Measurements from ENCODE around the gene APOD.
A peak's percentile ranks its signal among the peaks of the same experiment; 100 is the strongest.
"Not testable (repeated sequence)": the region's sequence is repeated elsewhere in the genome, so short reads cannot be mapped to it uniquely, and the experiment has no call there.

Gene APOD

DNA sequence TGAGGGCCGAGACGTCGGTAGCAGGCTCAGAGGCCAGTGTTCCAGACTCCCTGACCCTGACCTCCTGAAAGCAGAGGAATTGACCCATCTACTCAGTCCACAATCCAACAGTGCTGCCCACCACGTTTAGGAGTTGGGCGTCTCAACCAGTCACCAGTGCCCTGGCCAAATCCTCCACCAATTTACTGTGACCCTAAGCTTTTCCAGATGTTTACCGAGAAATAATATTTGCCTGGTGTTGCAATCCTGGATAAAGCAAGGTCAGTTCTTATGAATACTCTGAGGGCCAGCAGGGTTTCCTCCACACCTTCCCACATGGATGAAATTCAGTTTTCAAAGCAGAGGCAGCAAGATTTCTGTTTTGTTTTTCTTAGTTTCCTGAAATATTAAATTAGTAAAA is 7.5 kb upstream of the APOD start:
- FAIRE-seq (no peak), DNase-seq (ENCODE audit: insufficient read length, low spot score) (no peak)

DNA sequence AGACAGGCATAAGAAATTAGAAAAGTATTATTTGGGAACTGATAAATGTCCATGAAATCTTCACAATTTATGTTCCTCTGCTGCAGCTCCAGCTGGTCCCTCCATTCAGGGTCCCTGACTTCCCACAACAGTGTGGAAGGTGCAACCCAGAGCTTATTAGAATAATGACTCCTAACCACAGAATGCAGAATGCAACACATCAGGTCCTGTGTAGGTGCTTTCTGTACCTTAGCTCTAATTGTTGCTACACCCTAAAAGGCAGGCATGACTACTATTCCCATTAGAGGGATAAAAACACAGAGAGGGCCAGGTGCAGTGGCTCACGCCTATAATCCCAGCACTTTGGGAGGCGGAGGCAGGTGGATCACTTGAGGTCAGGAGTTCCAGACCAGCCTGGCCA is 6.6 kb upstream of the APOD start:
- not testable (repeated sequence) for FAIRE-seq; DNase-seq (ENCODE audit: insufficient read length, low spot score)

GRCh38 chr3:195589796-195590195 is 6.1 kb upstream of the APOD start:
- FAIRE-seq = not testable (repeated sequence)

DNA sequence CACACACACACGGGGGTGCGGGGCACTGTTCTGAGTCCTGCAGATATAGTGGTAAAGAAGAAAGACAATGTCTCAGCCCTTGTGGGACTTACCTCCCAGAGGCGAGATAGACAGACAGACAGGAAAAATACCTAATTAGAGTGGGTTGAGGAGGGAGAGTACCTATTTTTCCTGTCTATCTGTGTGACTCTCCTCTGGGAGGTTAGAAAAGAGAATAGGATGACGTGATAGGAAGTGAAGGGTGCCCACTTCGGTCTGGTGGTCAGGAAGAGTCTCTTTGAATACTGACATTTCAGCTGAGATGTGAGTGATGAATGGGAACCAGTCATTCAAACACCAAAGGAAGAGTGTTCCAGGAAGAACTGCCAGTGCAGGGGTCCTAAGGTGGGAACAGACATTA is 4.1 kb upstream of the APOD start:
- FAIRE-seq = no peak
- no peak for DNase-seq (ENCODE audit: insufficient read length, low spot score)

More at GRCh38 chr3:195589796-195590195, 6.1 kb upstream of the APOD start:
- not testable (repeated sequence) for DNase-seq (ENCODE audit: insufficient read length, low spot score)

DNA sequence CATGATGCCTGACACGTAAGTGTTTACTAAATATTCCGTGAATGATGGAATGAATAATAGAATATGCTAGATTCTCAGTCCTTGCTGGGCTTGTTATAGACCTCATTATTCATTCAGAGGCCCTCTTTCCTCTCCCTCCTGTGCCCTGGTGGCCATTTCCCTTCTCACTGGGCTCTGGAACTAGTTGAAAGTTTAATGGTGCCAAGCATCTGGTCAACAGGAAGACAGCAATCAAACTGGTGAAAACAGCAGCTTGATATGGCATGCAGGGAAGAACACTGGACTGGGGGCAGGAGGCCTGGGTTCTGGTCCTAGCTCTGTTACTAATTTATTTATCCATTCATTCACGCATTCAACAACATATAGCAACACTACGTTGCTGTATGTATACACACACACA is 3.7 kb upstream of the APOD start:
- FAIRE-seq = no peak
- DNase-seq (ENCODE audit: insufficient read length, low spot score) = no peak

- DNase-seq (ENCODE audit: insufficient read length, low spot score) = no peak
- FAIRE-seq = no peak
These were observed 767 bp upstream of the APOD start for GRCh38 chr3:195584543-195584870.

- no peak for FAIRE-seq
- DNase-seq (ENCODE audit: insufficient read length, low spot score) = no peak
These were observed 793 bp downstream of the APOD start for GRCh38 chr3:195582947-195583346.

DNA sequence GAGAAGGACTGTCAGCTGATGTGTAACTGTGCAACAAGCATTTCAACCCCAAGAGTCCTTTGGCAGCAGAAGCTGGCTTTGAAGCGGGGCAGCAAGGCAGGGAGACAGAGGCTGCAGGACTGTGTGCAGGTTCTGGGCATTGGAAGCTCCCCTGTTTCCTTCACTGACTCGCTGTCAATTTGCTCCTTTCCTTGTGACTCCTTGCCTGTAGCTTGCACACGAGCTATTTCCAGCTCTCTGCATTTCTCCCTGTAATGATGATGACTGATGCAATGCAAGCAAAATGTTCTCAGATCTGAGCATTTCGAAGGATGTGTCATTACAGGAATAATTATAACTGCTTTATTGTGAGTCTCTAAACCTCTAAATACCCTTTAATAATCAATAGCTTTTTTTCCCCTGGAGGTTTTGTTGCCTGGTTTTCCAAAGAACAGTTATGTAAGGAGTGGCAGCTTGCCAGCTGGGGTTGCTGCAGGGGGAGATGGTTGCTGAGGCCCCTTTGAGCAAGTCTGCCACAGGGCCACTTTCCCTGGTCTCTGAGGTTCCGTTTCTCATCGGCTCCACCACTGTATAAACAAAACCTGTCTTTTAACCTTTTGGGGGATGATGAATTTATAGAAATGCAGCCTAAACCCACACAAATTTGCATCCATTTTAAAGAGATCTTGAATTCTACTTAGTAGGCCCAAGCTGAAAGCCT is 2.8 kb downstream of the APOD start:
- no peak for FAIRE-seq
- DNase-seq (ENCODE audit: insufficient read length, low spot score) = no peak

- DNase-seq (ENCODE audit: insufficient read length, low spot score) (no peak), FAIRE-seq (no peak)
These were observed 4.5 kb downstream of the APOD start for GRCh38 chr3:195579281-195579680.

DNA sequence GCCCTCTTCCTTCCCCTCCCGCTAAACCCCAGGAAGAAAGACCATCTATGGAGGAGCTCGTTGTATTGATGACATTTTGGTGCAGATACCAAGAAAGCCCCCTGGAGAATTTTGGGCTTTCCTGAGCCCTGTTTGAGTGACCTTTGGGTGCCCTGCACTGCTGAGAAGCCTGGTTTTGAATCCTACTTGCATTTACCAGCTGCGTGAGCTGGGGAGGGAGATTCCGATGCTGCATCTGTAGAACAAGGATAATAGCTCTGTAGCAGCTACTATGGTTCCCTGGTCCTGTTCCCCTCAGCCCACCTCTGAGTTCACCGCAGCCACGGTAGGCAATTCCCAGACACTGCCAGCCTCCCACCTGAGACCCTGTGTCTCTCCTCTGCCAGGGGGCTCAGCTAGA is 5.2 kb downstream of the APOD start:
- FAIRE-seq = no peak
- DNase-seq (ENCODE audit: insufficient read length, low spot score) = no peak

GRCh38 chr3:195577645-195578177 is 6.0 kb downstream of the APOD start:
- FAIRE-seq = no peak
- no peak for DNase-seq (ENCODE audit: insufficient read length, low spot score)

- no peak for DNase-seq (ENCODE audit: insufficient read length, low spot score)
- no peak for FAIRE-seq
These were observed 9.0 kb downstream of the APOD start for GRCh38 chr3:195574497-195575304.

DNA sequence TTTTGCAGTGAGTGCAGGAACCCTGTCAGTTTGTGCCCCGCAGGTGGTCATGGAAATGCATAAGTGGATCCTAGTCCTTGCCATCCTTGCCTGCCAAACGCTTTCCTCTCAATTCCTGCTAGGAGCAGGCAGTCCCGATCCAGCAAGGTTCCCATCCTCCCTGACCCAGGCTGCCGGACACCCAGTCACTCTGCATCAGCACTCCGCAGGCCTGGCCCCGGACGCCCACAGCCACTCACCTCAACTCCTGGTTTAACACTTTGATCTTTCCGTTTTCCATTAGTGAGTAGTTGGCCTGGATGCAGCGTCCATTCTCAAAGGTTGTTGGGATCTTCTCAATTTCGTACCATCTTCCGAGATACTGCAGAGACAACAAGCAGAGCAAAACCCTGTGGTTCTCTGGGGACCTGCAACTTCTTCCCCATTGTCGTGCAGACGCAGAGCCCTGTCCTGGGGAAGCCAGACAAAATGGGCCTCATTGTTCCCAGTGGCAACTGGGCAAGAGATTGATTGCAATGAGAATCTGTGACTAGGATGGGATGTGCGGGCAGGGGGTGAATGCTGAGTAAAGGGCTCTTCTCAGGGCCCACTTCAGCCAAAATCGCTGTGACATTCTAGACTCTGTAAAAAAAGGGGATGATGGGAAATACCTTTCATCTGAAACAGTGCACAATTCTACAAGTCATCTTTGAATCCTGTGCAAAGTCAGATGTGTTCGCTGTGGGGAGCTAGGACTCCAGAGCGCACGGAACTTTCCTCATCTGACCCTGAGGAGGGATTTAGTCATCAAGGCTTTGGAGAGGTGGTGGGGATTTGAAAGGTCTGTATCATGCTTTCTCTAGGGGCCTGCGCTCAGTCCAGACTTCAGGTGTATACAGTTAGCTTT is 9.9 kb downstream of the APOD start:
- no peak for FAIRE-seq
- DNase-seq (ENCODE audit: insufficient read length, low spot score) = no peak

- FAIRE-seq (no peak), DNase-seq (ENCODE audit: insufficient read length, low spot score) (no peak)
These were observed 12.4 kb downstream of the APOD start for GRCh38 chr3:195571361-195571760.

DNA sequence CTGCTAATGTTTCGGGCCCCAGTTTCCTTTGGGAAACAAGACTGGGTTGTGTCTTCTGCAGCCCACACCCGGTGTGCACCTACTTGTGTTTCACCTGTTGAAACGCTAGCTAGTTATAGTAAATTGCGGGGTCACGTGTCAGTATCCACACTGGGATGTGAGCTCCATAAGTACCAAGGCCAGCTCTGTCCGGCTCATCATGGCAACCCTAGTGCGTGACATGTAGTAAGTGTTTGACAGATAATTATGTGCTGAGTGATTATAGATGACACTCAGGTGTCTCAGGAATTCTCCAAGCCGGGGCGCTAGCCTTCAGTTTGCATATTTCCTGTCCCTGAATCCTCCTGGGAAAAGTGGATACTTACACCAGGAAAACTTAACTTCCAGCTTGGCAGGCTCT is 12.8 kb downstream of the APOD start:
- FAIRE-seq (no peak), DNase-seq (ENCODE audit: insufficient read length, low spot score) (no peak)

- no peak for FAIRE-seq
- DNase-seq (ENCODE audit: insufficient read length, low spot score) = no peak
These were observed 13.4 kb downstream of the APOD start for GRCh38 chr3:195570344-195570743.

GRCh38 chr3:195568630-195569029 is 15.1 kb downstream of the APOD start:
- DNase-seq (ENCODE audit: insufficient read length, low spot score) = no peak
- FAIRE-seq = no peak

GRCh38 chr3:195566797-195567196 is 16.9 kb downstream of the APOD start:
- DNase-seq (ENCODE audit: insufficient read length, low spot score) (peak; percentile 51), FAIRE-seq (no peak)

GRCh38 chr3:195565716-195566115 is 18.0 kb downstream of the APOD start:
- DNase-seq (ENCODE audit: insufficient read length, low spot score) (no peak), FAIRE-seq (peak; percentile 20)

GRCh38 chr3:195563317-195563716 is 20.4 kb downstream of the APOD start:
- FAIRE-seq (no peak), DNase-seq (ENCODE audit: insufficient read length, low spot score) (no peak)
